ENCODE measurements around the gene HLA-DMB. TPM values are rescaled to one million over a fixed set of nuclear protein-coding genes. Genes with fewer than 3 reads are reported as not detected.

HLA-DMB gene
- polyA plus RNA-seq, 1 of the 3 experiments (the other 2 are of a cell fraction) = not detected

DNA sequence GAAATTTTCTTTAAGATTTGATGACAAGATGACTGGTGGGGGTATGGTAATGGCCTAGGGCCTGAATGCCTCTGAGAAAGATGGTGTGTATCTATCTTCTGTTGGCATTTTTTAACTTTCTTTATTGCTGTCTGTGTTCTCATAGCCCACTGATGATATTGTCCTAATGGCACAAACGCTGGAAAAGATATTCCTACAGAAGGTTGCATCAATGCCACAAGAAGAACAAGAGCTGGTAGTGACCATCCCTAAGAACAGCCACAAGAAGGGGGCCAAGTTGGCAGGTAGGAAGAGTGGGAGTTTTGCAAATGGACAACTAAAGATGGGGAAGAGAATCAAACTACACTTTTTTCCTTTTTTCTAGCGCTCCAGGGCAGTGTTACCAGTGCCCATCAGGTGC is 35.1 kb upstream of the HLA-DMB start:
- Histone ChIP-seq H3F3A (replicated peaks; ENCODE audit: insufficient read depth) (peaks cover 79% of the 10 kb centered on the region), H3K9me3 (no peaks in the 10 kb centered on the region), H3K4me3 (ENCODE audit: low read depth in 2 of 2, low read length in 1 of 2) (peak overlapping the region; percentile 62 to 88; a peak in 2 of 4 replicates), H3K27me3 (ENCODE audit: insufficient read depth) (no peaks in the 10 kb centered on the region), H3K9me2 (no peaks in the 10 kb centered on the region), H2AFZ (ENCODE audit: low read depth) (no peak overlapping the region), H3K4me2 (peak overlapping the region; percentile 94), H4K20me1 (ENCODE audit: insufficient read depth) (peaks cover 88% of the 10 kb centered on the region), H3K9ac (peak overlapping the region; percentile 92; the same call in 1 of the 2 replicates), H3K79me2 (ENCODE audit: insufficient read depth) (peaks cover 88% of the 10 kb centered on the region), H3K27ac (ENCODE audit: low read depth in 2 of 2, low read length in 1 of 2) (no peak overlapping the region), H3K4me1 (ENCODE audit: control insufficient read depth in 1 of 2, insufficient read depth in 2 of 2, low read depth in 1 of 2, low read length in 1 of 2) (peaks cover 24 to 25% of the 10 kb centered on the region in 2 experiments), H3K36me3 (replicated peaks in 1 of 2; ENCODE audit: control insufficient read depth in 1 of 2, insufficient read depth in 2 of 2, low read length in 1 of 2) (peaks cover 81 to 91% of the 10 kb centered on the region in 2 experiments)
- WGBS (ENCODE audit: low lambda C conversion rate) = 89% methylated on average over 2 of the region's 2 CpGs
- ChIA-PET POLR2A (no interaction called here), CTCF (interaction anchor here (1.5 to 16.2 kb wide), 4 partner anchors 8 to 90 kb away, joined by 5 to 391 read pairs (median 104); partner anchors contain the start of gene HLA-DMB)
- TF ChIP-seq CHD2 (IDR thresholded peaks at IDR 0.05; ENCODE audit: low read length, partially characterized antibody) = no peak
- no peak for TF ChIP-seq GABPA (IDR thresholded peaks at IDR 0.05; ENCODE audit: low read depth)
- no peak for TF ChIP-seq NFIC (IDR thresholded peaks at IDR 0.05; ENCODE audit: borderline replicate concordance)
- TF ChIP-seq TCF12 (IDR thresholded peaks at IDR 0.05) = no peak
- no peak for TF ChIP-seq TAF1 (IDR thresholded peaks at IDR 0.05; ENCODE audit: borderline replicate concordance, low read depth, low read length)
- TF ChIP-seq, protein P1, sequence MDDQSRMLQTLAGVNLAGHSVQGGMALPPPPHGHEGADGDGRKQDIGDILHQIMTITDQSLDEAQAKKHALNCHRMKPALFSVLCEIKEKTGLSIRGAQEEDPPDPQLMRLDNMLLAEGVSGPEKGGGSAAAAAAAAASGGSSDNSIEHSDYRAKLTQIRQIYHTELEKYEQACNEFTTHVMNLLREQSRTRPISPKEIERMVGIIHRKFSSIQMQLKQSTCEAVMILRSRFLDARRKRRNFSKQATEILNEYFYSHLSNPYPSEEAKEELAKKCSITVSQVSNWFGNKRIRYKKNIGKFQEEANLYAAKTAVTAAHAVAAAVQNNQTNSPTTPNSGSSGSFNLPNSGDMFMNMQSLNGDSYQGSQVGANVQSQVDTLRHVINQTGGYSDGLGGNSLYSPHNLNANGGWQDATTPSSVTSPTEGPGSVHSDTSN (IDR thresholded peaks at IDR 0.05) = no peak
- TF ChIP-seq RXRA (IDR thresholded peaks at IDR 0.05; ENCODE audit: borderline replicate concordance, low read depth) = no peak
- TF ChIP-seq FOXM1 (IDR thresholded peaks at IDR 0.05; ENCODE audit: low read depth) = no peak
- no peak for TF ChIP-seq FOSL2 (IDR thresholded peaks at IDR 0.05; ENCODE audit: borderline replicate concordance, low read depth)
- TF ChIP-seq, protein P2, sequence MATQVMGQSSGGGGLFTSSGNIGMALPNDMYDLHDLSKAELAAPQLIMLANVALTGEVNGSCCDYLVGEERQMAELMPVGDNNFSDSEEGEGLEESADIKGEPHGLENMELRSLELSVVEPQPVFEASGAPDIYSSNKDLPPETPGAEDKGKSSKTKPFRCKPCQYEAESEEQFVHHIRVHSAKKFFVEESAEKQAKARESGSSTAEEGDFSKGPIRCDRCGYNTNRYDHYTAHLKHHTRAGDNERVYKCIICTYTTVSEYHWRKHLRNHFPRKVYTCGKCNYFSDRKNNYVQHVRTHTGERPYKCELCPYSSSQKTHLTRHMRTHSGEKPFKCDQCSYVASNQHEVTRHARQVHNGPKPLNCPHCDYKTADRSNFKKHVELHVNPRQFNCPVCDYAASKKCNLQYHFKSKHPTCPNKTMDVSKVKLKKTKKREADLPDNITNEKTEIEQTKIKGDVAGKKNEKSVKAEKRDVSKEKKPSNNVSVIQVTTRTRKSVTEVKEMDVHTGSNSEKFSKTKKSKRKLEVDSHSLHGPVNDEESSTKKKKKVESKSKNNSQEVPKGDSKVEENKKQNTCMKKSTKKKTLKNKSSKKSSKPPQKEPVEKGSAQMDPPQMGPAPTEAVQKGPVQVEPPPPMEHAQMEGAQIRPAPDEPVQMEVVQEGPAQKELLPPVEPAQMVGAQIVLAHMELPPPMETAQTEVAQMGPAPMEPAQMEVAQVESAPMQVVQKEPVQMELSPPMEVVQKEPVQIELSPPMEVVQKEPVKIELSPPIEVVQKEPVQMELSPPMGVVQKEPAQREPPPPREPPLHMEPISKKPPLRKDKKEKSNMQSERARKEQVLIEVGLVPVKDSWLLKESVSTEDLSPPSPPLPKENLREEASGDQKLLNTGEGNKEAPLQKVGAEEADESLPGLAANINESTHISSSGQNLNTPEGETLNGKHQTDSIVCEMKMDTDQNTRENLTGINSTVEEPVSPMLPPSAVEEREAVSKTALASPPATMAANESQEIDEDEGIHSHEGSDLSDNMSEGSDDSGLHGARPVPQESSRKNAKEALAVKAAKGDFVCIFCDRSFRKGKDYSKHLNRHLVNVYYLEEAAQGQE (IDR thresholded peaks at IDR 0.05; ENCODE audit: low read depth, low read length) = no peak
- no peak for TF ChIP-seq RFX5 (IDR thresholded peaks at IDR 0.05; ENCODE audit: low read length)
- TF ChIP-seq TEAD4 (IDR thresholded peaks at IDR 0.05; ENCODE audit: borderline replicate concordance, insufficient read depth) = no peak
- TF ChIP-seq, protein P3, sequence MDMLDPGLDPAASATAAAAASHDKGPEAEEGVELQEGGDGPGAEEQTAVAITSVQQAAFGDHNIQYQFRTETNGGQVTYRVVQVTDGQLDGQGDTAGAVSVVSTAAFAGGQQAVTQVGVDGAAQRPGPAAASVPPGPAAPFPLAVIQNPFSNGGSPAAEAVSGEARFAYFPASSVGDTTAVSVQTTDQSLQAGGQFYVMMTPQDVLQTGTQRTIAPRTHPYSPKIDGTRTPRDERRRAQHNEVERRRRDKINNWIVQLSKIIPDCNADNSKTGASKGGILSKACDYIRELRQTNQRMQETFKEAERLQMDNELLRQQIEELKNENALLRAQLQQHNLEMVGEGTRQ (IDR thresholded peaks at IDR 0.05; ENCODE audit: borderline replicate concordance, low read depth, low read length) = no peak
- DNase-seq = no peak

All from SK-N-SH (cell line).